DMS114 treated with DMSO at 0.1 percent for 48 hours (cell line): ENCODE data around the gene WIPF3.
"Not testable (repeated sequence)": the region's sequence is repeated elsewhere in the genome, so short reads cannot be mapped to it uniquely, and the experiment has no call there.

ENCODE experiments used
- DNase-seq: peaks from one replicate; lab custom pipeline; 2025; ENCODE audit not compliant: unreplicated experiment; lab: John Stamatoyannopoulos, UW

Gene WIPF3

GRCh38 chr7:29948587-29948986, 142.3 kb downstream of the WIPF3 start:
- no peak for DNase-seq

- DNase-seq: no peak
Measured at GRCh38 chr7:29950480-29950879, 144.2 kb downstream of the WIPF3 start.

- DNase-seq: no peak
Measured at GRCh38 chr7:29951206-29951605, 144.9 kb downstream of the WIPF3 start.

GRCh38 chr7:29953726-29954347, 147.5 kb downstream of the WIPF3 start:
- no peak for DNase-seq

- no peak for DNase-seq
Measured at GRCh38 chr7:29955075-29955792, 148.9 kb downstream of the WIPF3 start.

GRCh38 chr7:29955799-29956486, 149.6 kb downstream of the WIPF3 start:
- no peak for DNase-seq

- no peak for DNase-seq
Measured at GRCh38 chr7:29956487-29956836, 150.2 kb downstream of the WIPF3 start.

- DNase-seq: no peak
Measured at GRCh38 chr7:29957521-29958310, 151.4 kb downstream of the WIPF3 start.

- DNase-seq: no peak
Measured at GRCh38 chr7:29958667-29959358, 152.5 kb downstream of the WIPF3 start.

- not testable (repeated sequence) for DNase-seq
Measured at GRCh38 chr7:29961611-29962010, 155.3 kb downstream of the WIPF3 start.

GRCh38 chr7:29962035-29962434, 155.7 kb downstream of the WIPF3 start:
- DNase-seq: no peak

GRCh38 chr7:29965030-29965429, 158.7 kb downstream of the WIPF3 start:
- DNase-seq: no peak
